Measurements from ENCODE around the gene PHC3. TPM values are rescaled to one million over a fixed set of nuclear protein-coding genes. Genes with fewer than 3 reads are reported as not detected.

Gene PHC3
- polyA plus RNA-seq, 1 donor from 2014 or later, result 18.6 TPM

- no peaks in the 10 kb centered on the region for H4K20me1 ChIP-seq (ENCODE audit: insufficient read depth)
- H3K9ac ChIP-seq (ENCODE audit: low read length), result no peak overlapping the region
- no peaks in the 10 kb centered on the region for H3F3A ChIP-seq (ENCODE audit: insufficient read depth, low read length, poor library complexity, severe bottlenecking)
- TF ChIP-seq, protein P1, sequence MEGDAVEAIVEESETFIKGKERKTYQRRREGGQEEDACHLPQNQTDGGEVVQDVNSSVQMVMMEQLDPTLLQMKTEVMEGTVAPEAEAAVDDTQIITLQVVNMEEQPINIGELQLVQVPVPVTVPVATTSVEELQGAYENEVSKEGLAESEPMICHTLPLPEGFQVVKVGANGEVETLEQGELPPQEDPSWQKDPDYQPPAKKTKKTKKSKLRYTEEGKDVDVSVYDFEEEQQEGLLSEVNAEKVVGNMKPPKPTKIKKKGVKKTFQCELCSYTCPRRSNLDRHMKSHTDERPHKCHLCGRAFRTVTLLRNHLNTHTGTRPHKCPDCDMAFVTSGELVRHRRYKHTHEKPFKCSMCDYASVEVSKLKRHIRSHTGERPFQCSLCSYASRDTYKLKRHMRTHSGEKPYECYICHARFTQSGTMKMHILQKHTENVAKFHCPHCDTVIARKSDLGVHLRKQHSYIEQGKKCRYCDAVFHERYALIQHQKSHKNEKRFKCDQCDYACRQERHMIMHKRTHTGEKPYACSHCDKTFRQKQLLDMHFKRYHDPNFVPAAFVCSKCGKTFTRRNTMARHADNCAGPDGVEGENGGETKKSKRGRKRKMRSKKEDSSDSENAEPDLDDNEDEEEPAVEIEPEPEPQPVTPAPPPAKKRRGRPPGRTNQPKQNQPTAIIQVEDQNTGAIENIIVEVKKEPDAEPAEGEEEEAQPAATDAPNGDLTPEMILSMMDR (IDR thresholded peaks at IDR 0.05; ENCODE audit: poor library complexity, severe bottlenecking), result peak; percentile 48
- TF ChIP-seq, protein P2, sequence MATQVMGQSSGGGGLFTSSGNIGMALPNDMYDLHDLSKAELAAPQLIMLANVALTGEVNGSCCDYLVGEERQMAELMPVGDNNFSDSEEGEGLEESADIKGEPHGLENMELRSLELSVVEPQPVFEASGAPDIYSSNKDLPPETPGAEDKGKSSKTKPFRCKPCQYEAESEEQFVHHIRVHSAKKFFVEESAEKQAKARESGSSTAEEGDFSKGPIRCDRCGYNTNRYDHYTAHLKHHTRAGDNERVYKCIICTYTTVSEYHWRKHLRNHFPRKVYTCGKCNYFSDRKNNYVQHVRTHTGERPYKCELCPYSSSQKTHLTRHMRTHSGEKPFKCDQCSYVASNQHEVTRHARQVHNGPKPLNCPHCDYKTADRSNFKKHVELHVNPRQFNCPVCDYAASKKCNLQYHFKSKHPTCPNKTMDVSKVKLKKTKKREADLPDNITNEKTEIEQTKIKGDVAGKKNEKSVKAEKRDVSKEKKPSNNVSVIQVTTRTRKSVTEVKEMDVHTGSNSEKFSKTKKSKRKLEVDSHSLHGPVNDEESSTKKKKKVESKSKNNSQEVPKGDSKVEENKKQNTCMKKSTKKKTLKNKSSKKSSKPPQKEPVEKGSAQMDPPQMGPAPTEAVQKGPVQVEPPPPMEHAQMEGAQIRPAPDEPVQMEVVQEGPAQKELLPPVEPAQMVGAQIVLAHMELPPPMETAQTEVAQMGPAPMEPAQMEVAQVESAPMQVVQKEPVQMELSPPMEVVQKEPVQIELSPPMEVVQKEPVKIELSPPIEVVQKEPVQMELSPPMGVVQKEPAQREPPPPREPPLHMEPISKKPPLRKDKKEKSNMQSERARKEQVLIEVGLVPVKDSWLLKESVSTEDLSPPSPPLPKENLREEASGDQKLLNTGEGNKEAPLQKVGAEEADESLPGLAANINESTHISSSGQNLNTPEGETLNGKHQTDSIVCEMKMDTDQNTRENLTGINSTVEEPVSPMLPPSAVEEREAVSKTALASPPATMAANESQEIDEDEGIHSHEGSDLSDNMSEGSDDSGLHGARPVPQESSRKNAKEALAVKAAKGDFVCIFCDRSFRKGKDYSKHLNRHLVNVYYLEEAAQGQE (IDR thresholded peaks at IDR 0.05; ENCODE audit: borderline replicate concordance), result no peak
- no peak for TF ChIP-seq POLR2AphosphoS5 (IDR thresholded peaks at IDR 0.05)
- TF ChIP-seq RAD21 (conservative IDR thresholded peaks at IDR 0.05), result peak; percentile 16
- TF ChIP-seq MXI1 (conservative IDR thresholded peaks at IDR 0.05; ENCODE audit: poor library complexity, severe bottlenecking), result no peak
- no peak for TF ChIP-seq EP300 (conservative IDR thresholded peaks at IDR 0.05; ENCODE audit: poor library complexity, severe bottlenecking)
- no peak overlapping the region for H3K27ac ChIP-seq (ENCODE audit: low read length)
- no peaks in the 10 kb centered on the region for H3K9me2 ChIP-seq (ENCODE audit: insufficient read depth, low read length)
- H3K4me3 ChIP-seq (ENCODE audit: low read length), result no peak overlapping the region
- no peak overlapping the region for H3K4me2 ChIP-seq (ENCODE audit: low read length)
- no peaks in the 10 kb centered on the region for H3K9me3 ChIP-seq (ENCODE audit: low read length)
- H3K79me2 ChIP-seq (replicated peaks; ENCODE audit: insufficient read depth, low read length), result no peaks in the 10 kb centered on the region
- no peaks in the 10 kb centered on the region for H3K36me3 ChIP-seq (ENCODE audit: insufficient read depth, low read length)
- H3K27me3 ChIP-seq (ENCODE audit: insufficient read depth, low read depth, low read length), result no peaks in the 10 kb centered on the region
- no peak overlapping the region for H2AFZ ChIP-seq (ENCODE audit: low read depth, low read length)
Measured at GRCh38 chr3:170189398-170190256, 8.1 kb upstream of the PHC3 start.

- H3K9ac ChIP-seq (ENCODE audit: low read length), result peak overlapping the region; percentile 97
- no peaks in the 10 kb centered on the region for H3F3A ChIP-seq (ENCODE audit: insufficient read depth, low read length, poor library complexity, severe bottlenecking)
- no peaks in the 10 kb centered on the region for H3K9me2 ChIP-seq (ENCODE audit: insufficient read depth, low read length)
- TF ChIP-seq MXI1 (conservative IDR thresholded peaks at IDR 0.05; ENCODE audit: poor library complexity, severe bottlenecking) (no peak), TAF1 (IDR thresholded peaks at IDR 0.05; ENCODE audit: low read depth) (no peak), EP300 (conservative IDR thresholded peaks at IDR 0.05; ENCODE audit: poor library complexity, severe bottlenecking) (no peak), EZH2 (IDR thresholded peaks at IDR 0.05; ENCODE audit: borderline replicate concordance, insufficient read depth, low read length, poor library complexity, severe bottlenecking) (no peak), RAD21 (conservative IDR thresholded peaks at IDR 0.05) (no peak), SMC3 (conservative IDR thresholded peaks at IDR 0.05; ENCODE audit: poor library complexity) (no peak), POLR2AphosphoS5 (IDR thresholded peaks at IDR 0.05) (no peak)
- TF ChIP-seq, protein P2 (IDR thresholded peaks at IDR 0.05; ENCODE audit: borderline replicate concordance), result no peak
- TF ChIP-seq, protein P1 (IDR thresholded peaks at IDR 0.05; ENCODE audit: poor library complexity, severe bottlenecking), result no peak
- H3K9me3 ChIP-seq (ENCODE audit: low read length), result no peaks in the 10 kb centered on the region
- peak overlapping the region; percentile 54 for H3K4me2 ChIP-seq (ENCODE audit: low read length)
- H3K27me3 ChIP-seq (ENCODE audit: insufficient read depth, low read depth, low read length), result no peaks in the 10 kb centered on the region
- peak overlapping the region; percentile 93 for H3K27ac ChIP-seq (ENCODE audit: low read length)
- H3K36me3 ChIP-seq (ENCODE audit: insufficient read depth, low read length), result no peaks in the 10 kb centered on the region
- H4K20me1 ChIP-seq (ENCODE audit: insufficient read depth), result no peaks in the 10 kb centered on the region
- H3K79me2 ChIP-seq (replicated peaks; ENCODE audit: insufficient read depth, low read length), result peaks cover 29% of the 10 kb centered on the region
- peak overlapping the region; percentile 96 for H3K4me3 ChIP-seq (ENCODE audit: low read length)
- peak overlapping the region; percentile 87 for H2AFZ ChIP-seq (ENCODE audit: low read depth, low read length)
Measured at GRCh38 chr3:170180079-170180907, 1.2 kb downstream of the PHC3 start.

Data from neural cell (in vitro differentiated cells).